LNCaP clone FGC (cell line): Measurements from ENCODE around the gene RAPH1.

Experiments
- DNase-seq: peaks from one replicate; pipeline ENCODE4 v3.0.0-alpha.2; 2011; ENCODE audit warnings: low read depth
- H3K4me3 ChIP-seq: 2 replicates; pipeline ENCODE4 v1.5.1; 2011; ENCODE audit warnings: mild to moderate bottlenecking, low read depth, low read length, control low read depth
- CTCF ChIP-seq: IDR thresholded peaks from 2 replicates; pipeline ENCODE4 v1.5.1; 2012; ENCODE audit warnings: mild to moderate bottlenecking; ENCODE audit not compliant: control insufficient read depth, insufficient read depth; ENCODE audit errors: extremely low read depth

The RAPH1 gene

DNA sequence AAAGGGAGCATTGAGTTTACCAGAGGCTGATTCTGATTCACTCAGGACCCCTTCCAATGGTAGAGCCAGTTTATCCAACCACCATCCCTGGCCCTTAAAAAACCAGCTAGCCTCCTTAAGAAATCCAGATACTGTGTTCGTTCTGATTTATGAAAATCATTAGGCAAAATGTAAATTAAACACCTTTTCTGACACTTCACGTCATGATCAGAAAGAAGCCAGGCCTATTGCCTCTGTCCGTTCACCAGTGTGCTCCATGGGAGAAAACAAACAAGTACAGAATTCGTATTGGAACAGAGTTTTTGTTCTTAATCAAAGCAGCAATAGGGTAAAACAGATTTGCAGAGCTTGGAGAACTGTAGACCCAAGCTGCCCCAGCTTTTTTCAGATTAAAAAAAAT, 31.1 kb upstream of the RAPH1 start:
- no peak overlapping the region for H3K4me3 ChIP-seq
- DNase-seq = no peak
- TF ChIP-seq CTCF = no peak

- H3K4me3 ChIP-seq = no peak overlapping the region
- no peak for TF ChIP-seq CTCF
- no peak for DNase-seq
These were observed 30.0 kb upstream of the RAPH1 start for GRCh38 chr2:203565076-203565475.

GRCh38 chr2:203562268-203562667, 27.2 kb upstream of the RAPH1 start:
- DNase-seq = no peak
- TF ChIP-seq CTCF = no peak
- no peak overlapping the region for H3K4me3 ChIP-seq

GRCh38 chr2:203559641-203560040, 24.5 kb upstream of the RAPH1 start:
- DNase-seq = no peak
- no peak for TF ChIP-seq CTCF
- H3K4me3 ChIP-seq = no peak overlapping the region

DNA sequence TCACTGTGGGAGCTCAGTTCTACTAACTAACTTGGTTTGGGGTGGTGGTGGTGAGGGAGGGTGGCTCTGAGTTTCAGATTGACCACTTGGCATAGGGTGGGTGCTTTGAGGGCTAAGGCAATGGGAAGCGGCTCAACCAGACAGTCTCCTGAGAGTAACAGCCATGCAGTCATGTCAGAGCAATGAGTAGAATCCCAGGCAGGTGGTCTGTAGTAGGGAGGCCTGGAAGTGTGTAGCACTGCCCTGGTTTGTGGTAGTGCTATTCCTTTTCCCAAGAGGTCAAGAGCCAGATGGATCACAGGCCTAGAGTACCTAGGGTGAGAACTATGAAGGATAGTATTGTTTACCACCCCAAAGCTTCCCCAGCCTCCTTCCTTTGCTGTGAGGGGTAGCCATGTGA, 18.7 kb upstream of the RAPH1 start:
- no peak overlapping the region for H3K4me3 ChIP-seq
- no peak for DNase-seq
- TF ChIP-seq CTCF = no peak

- TF ChIP-seq CTCF = no peak
- no peak overlapping the region for H3K4me3 ChIP-seq
- DNase-seq = no peak
These were observed 16.7 kb upstream of the RAPH1 start for GRCh38 chr2:203551778-203552177.

- no peak for DNase-seq
- no peak overlapping the region for H3K4me3 ChIP-seq
- no peak for TF ChIP-seq CTCF
These were observed 15.2 kb upstream of the RAPH1 start for GRCh38 chr2:203550266-203550665.
